MM.1S (cell line): ENCODE data around the gene CXCR3.

ENCODE experiments used
- CTCF ChIP-seq: fragments of 300-600 bp; sonication (generic); IDR thresholded peaks from 2 replicates; pipeline ENCODE4 v1.5.1; 2016; ENCODE audit warnings: antibody characterized with exemption, low read length, mixed read lengths
- EZH2 ChIP-seq: fragments of 300-600 bp; sonication (generic); optimal IDR thresholded peaks from 2 replicates; pipeline ENCODE3; 2017; ENCODE audit warnings: low read depth, mild to moderate bottlenecking, antibody characterized with exemption, low read length, mixed read lengths
- EZH2phosphoT487 ChIP-seq: fragments of 300-600 bp; sonication (generic); IDR thresholded peaks from 2 replicates; pipeline ENCODE4 v1.6.1; 2018; ENCODE audit warnings: antibody characterized with exemption, low read length

GRCh38 chrX:71579990-71580380 lies 38.3 kb downstream of the CXCR3 start:
- TF ChIP-seq EZH2 (no peak), CTCF (no peak), EZH2phosphoT487 (no peak)
